HEK293 (cell line): ENCODE data around the gene MPDU1.

ENCODE experiments used
- GLI2 ChIP-seq: fragments of 450-650 bp; formaldehyde crosslinking; IDR thresholded peaks from 2 replicates; pipeline ENCODE4; 2017; ENCODE audit warnings: missing biosample characterization, missing genetic modification characterization, low read depth, borderline replicate concordance
- GLI4 ChIP-seq: fragments of 450-650 bp; formaldehyde crosslinking; IDR thresholded peaks from 2 replicates; pipeline ENCODE4 v1.5.1; 2016; ENCODE audit warnings: missing biosample characterization, missing genetic modification characterization
- GLIS1 ChIP-seq: fragments of 450-650 bp; formaldehyde crosslinking; IDR thresholded peaks from 2 replicates; pipeline ENCODE4 v1.5.1; 2016; ENCODE audit warnings: missing biosample characterization, missing genetic modification characterization
- GLIS2 ChIP-seq: fragments of 450-650 bp; formaldehyde crosslinking; IDR thresholded peaks from 2 replicates; pipeline ENCODE4 v1.5.1; 2016; ENCODE audit warnings: missing biosample characterization, missing genetic modification characterization
- KLF10 ChIP-seq: fragments of 450-650 bp; IDR thresholded peaks from 2 replicates; pipeline ENCODE4 v1.5.1; 2018; ENCODE audit warnings: missing biosample characterization, mild to moderate bottlenecking, missing genetic modification characterization
- KLF17 ChIP-seq: fragments of 450-650 bp; formaldehyde crosslinking; IDR thresholded peaks from 2 replicates; pipeline ENCODE4 v1.5.1; 2016; ENCODE audit warnings: missing biosample characterization, missing genetic modification characterization
- PATZ1 ChIP-seq: fragments of 450-650 bp; formaldehyde crosslinking; IDR thresholded peaks from 2 replicates; pipeline ENCODE4 v1.5.1; 2016; ENCODE audit warnings: missing biosample characterization, missing genetic modification characterization
- PRDM2 ChIP-seq: fragments of 450-650 bp; formaldehyde crosslinking; IDR thresholded peaks from 2 replicates; pipeline ENCODE4 v1.5.1; 2016; ENCODE audit warnings: missing biosample characterization, missing genetic modification characterization, borderline replicate concordance
- SP3 ChIP-seq: fragments of 450-650 bp; formaldehyde crosslinking; IDR thresholded peaks from 2 replicates; pipeline ENCODE4 v1.5.1; 2016; ENCODE audit warnings: missing biosample characterization, missing genetic modification characterization
- SP7 ChIP-seq: fragments of 450-650 bp; formaldehyde crosslinking; IDR thresholded peaks from 2 replicates; pipeline ENCODE4 v1.5.1; 2016; ENCODE audit warnings: missing biosample characterization, missing genetic modification characterization
- TRIM28 ChIP-seq: IDR thresholded peaks from 2 replicates; pipeline ENCODE4 v1.6.1; 2011; ENCODE audit warnings: low read length, control low read depth, borderline replicate concordance
- ZBTB11 ChIP-seq: fragments of 450-650 bp; formaldehyde crosslinking; conservative IDR thresholded peaks from 2 replicates; pipeline ENCODE4 v1.5.1; 2016; ENCODE audit warnings: low read depth, missing biosample characterization, missing genetic modification characterization
- ZBTB17 ChIP-seq: fragments of 450-650 bp; formaldehyde crosslinking; IDR thresholded peaks from 2 replicates; pipeline ENCODE4 v1.5.1; 2016; ENCODE audit warnings: missing biosample characterization, missing genetic modification characterization
- ZBTB20 ChIP-seq: fragments of 450-650 bp; formaldehyde crosslinking; IDR thresholded peaks from 2 replicates; pipeline ENCODE4 v1.5.1; 2016; ENCODE audit warnings: missing biosample characterization, missing genetic modification characterization
- ZBTB48 ChIP-seq: fragments of 450-650 bp; formaldehyde crosslinking; IDR thresholded peaks from 2 replicates; pipeline ENCODE4 v1.5.1; 2016; ENCODE audit warnings: missing biosample characterization, missing genetic modification characterization
- ZBTB6 ChIP-seq: fragments of 450-650 bp; formaldehyde crosslinking; IDR thresholded peaks from 2 replicates; pipeline ENCODE4 v1.5.1; 2017; ENCODE audit warnings: missing biosample characterization, missing genetic modification characterization
- ZFP69B ChIP-seq: fragments of 450-650 bp; formaldehyde crosslinking; IDR thresholded peaks from 2 replicates; pipeline ENCODE4 v1.5.1; 2016; ENCODE audit warnings: missing biosample characterization, missing genetic modification characterization
- ZNF155 ChIP-seq: fragments of 450-650 bp; formaldehyde crosslinking; IDR thresholded peaks from 2 replicates; pipeline ENCODE4 v1.5.1; 2016; ENCODE audit warnings: missing biosample characterization, missing genetic modification characterization
- ZNF223 ChIP-seq: fragments of 450-650 bp; formaldehyde crosslinking; IDR thresholded peaks from 2 replicates; pipeline ENCODE4 v1.5.1; 2016; ENCODE audit warnings: missing biosample characterization, missing genetic modification characterization
- ZNF335 ChIP-seq: fragments of 450-650 bp; formaldehyde crosslinking; conservative IDR thresholded peaks from 2 replicates; pipeline ENCODE4 v1.5.1; 2016; ENCODE audit warnings: missing biosample characterization, missing genetic modification characterization
- ZNF341 ChIP-seq: fragments of 450-650 bp; formaldehyde crosslinking; IDR thresholded peaks from 2 replicates; pipeline ENCODE4; 2016; ENCODE audit warnings: low read depth, missing biosample characterization, missing genetic modification characterization
- ZNF426 ChIP-seq: fragments of 450-650 bp; formaldehyde crosslinking; IDR thresholded peaks from 2 replicates; pipeline ENCODE4 v1.5.1; 2017; ENCODE audit warnings: missing biosample characterization, missing genetic modification characterization, mild to moderate bottlenecking, inconsistent platforms, moderate library complexity
- ZNF521 ChIP-seq: fragments of 450-650 bp; formaldehyde crosslinking; IDR thresholded peaks from 2 replicates; pipeline ENCODE4 v1.5.1; 2017; ENCODE audit warnings: missing biosample characterization, mild to moderate bottlenecking, missing genetic modification characterization
- ZNF530 ChIP-seq: fragments of 450-650 bp; formaldehyde crosslinking; IDR thresholded peaks from 2 replicates; pipeline ENCODE4 v1.5.1; 2016; ENCODE audit warnings: low read depth, missing biosample characterization, missing genetic modification characterization
- ZNF560 ChIP-seq: fragments of 450-650 bp; formaldehyde crosslinking; IDR thresholded peaks from 2 replicates; pipeline ENCODE4 v1.5.1; 2017; ENCODE audit warnings: missing biosample characterization, missing genetic modification characterization, borderline replicate concordance
- ZNF664 ChIP-seq: fragments of 450-650 bp; formaldehyde crosslinking; IDR thresholded peaks from 2 replicates; pipeline ENCODE4 v1.5.1; 2016; ENCODE audit warnings: missing biosample characterization, missing genetic modification characterization

MPDU1 gene

GRCh38 chr17:7579001-7579833 is 4.4 kb upstream of the MPDU1 start, which contains the start of gene CD68 (continued):
- no peak for TF ChIP-seq PRDM2 (tag by site-specific recombination)
- TF ChIP-seq GLI4 (tag by site-specific recombination): no peak
- TF ChIP-seq ZNF335 (tag by site-specific recombination): peak; percentile 42; the same call in 1 of the 2 replicates
- TF ChIP-seq ZBTB6: peak; percentile 71
- peak; percentile 42; the same call in 1 of the 2 replicates for TF ChIP-seq ZBTB11 (tag by site-specific recombination)
- TF ChIP-seq ZNF223 (tag by site-specific recombination): no peak
- TF ChIP-seq GLIS1: peak; percentile 94
- no peak for TF ChIP-seq ZNF530 (tag by site-specific recombination)
- no peak for TF ChIP-seq ZNF664 (tag by site-specific recombination)
- peak; percentile 75 for TF ChIP-seq SP7 (tag by site-specific recombination)
- 0 out of 2 replicates have a peak, but pooled peaks have one; percentile 78 for TF ChIP-seq KLF17 (tag by site-specific recombination)
- no peak for TF ChIP-seq ZNF155
- TF ChIP-seq ZNF560 (tag by site-specific recombination): no peak
- peak; percentile 57; the same call in 1 of the 2 replicates for TF ChIP-seq SP3 (tag by site-specific recombination)
- peak; percentile 97 for TF ChIP-seq ZBTB17 (tag by site-specific recombination)
- TF ChIP-seq ZBTB48 (tag by site-specific recombination): peak; percentile 96
- peak; percentile 77 for TF ChIP-seq KLF10 (tag by site-specific recombination)
- TF ChIP-seq TRIM28: peak; percentile 78; the same call in 1 of the 2 replicates
- TF ChIP-seq ZNF521 (tag by site-specific recombination): no peak
- TF ChIP-seq ZNF426 (tag by site-specific recombination): no peak
- TF ChIP-seq ZBTB20 (tag by site-specific recombination): peak; percentile 76; the same call in 1 of the 2 replicates
- 0 out of 2 replicates have a peak, but pooled peaks have one; percentile 21 for TF ChIP-seq ZFP69B
- peak; percentile 88 for TF ChIP-seq PATZ1 (tag by site-specific recombination)
- TF ChIP-seq ZNF341 (tag by site-specific recombination): peak; percentile 97
- no peak for TF ChIP-seq GLI2 (tag by site-specific recombination)
- peak; percentile 55 for TF ChIP-seq GLIS2 (tag by site-specific recombination)
